Heart right ventricle (tissue), 16 donors: ENCODE data around the gene SIK2. TPM values are rescaled to one million over a fixed set of nuclear protein-coding genes. Genes with fewer than 3 reads are reported as not detected.

ENCODE experiments used
- ATAC-seq, 8 donors: fragments of 200-7000 bp; cut with Tn5 transposase; one replicate each; pipeline ENCODE4 v1.9.1; 2020; ENCODE audit warnings: mild to moderate bottlenecking in 8 of 8, moderate library complexity in 8 of 8, moderate number of reproducible peaks in 1 of 8
- DNase-seq, 2 donors: peaks; one replicate each; pipeline ENCODE4 v3.0.0-alpha.2; 2020
- H3K27ac ChIP-seq, 10 donors: fragments of 200-600 bp; sonication (generic) in 2 of 10; one replicate each; pipeline versions ENCODE4 v1.5.0 to v1.8.0; 2020 to 2022; ENCODE audit warnings: mild to moderate bottlenecking in 3 of 10
- H3K27me3 ChIP-seq, 7 donors: fragments of 200-600 bp; one replicate each; pipeline ENCODE4 v1.8.0; 2021 to 2022; ENCODE audit warnings: mild to moderate bottlenecking in 2 of 7
- H3K36me3 ChIP-seq, 9 donors: fragments of 200-600 bp; sonication (generic) in 1 of 9; one replicate each; pipeline versions ENCODE4 v1.5.0 to v1.8.0; 2020 to 2022; ENCODE audit warnings: mild to moderate bottlenecking in 2 of 9
- H3K4me1 ChIP-seq, 9 donors: fragments of 200-600 bp; sonication (generic) in 1 of 9; one replicate each; pipeline versions ENCODE4 v1.5.0 to v1.8.0; 2020 to 2022; ENCODE audit warnings: mild to moderate bottlenecking in 4 of 9
- H3K4me3 ChIP-seq, 10 donors: fragments of 200-600 bp; sonication (generic) in 2 of 10; one replicate each; pipeline versions ENCODE4 v1.5.0 to v1.8.0; 2020 to 2022; ENCODE audit warnings: mild to moderate bottlenecking in 7 of 10, moderate library complexity in 2 of 10
- H3K9me3 ChIP-seq, 11 donors: fragments of 200-600 bp in 10 of 11; sonication (generic) in 2 of 11; one replicate each; pipeline versions ENCODE4 v1.5.0 to v1.8.0; 2013 to 2022; ENCODE audit warnings: mild to moderate bottlenecking in 2 of 11, control low read depth in 1 of 11, moderate library complexity in 1 of 11
- CTCF ChIP-seq, 9 donors: fragments of 200-600 bp; sonication (generic) in 2 of 9; IDR thresholded peaks; one replicate each; pipeline versions ENCODE4 v1.5.0 to v1.8.0; 2021 to 2022; ENCODE audit warnings: antibody characterized with exemption in 9 of 9, mild to moderate bottlenecking in 5 of 9, moderate library complexity in 1 of 9
- WGBS, 2 donors: extraction: QIAGEN DNeasy Blood & Tissue Kit; methylation state at CpG; one replicate each; pipeline ENCODE4 v1.1.7; 2013; ENCODE audit warnings: inconsistent platforms in 1 of 2; 5-methylcytosine and 5-hydroxymethylcytosine counted together
- intact Hi-C, 10 donors: fragments of 100-400 bp; cut with DNase I; formaldehyde crosslinking; loops; one replicate each; pipeline versions ENCODE4 v1.11.1 to v1.14.2; 2022
- polyA plus RNA-seq, 2 donors: library from polyadenylated mRNA; stranded (reverse); fragments of 200-250 nt; gene quantifications; one replicate each; pipeline ENCODE4 v1.2.3, GENCODE V29; 2013
- total RNA-seq, 10 donors: library from RNA; stranded (reverse); fragmentation: NEBNext Ultra II Directional in 3 of 10; extraction: Animal tissue kit (Norgen Biotek cat#: 25700) in 3 of 10; gene quantifications; one replicate each; pipeline versions ENCODE4 v1.2.1 to v1.2.4, GENCODE V29; 2021 to 2023
- donor health status: Arrhythmogenic right ventricular cardiomyopathy.
- donor health status: ischemic (EF 13 %, LVEDD 7.1; RV severe dilation, severe dysfunction).
- donor health status: healthy with polysubstance abuse.
- donor health status: DM: no; HTN: yes; CAD: no.
- donor health status: DM: no; HTN: no; CAD: no.
- donor health status: ischemic (EF 25% LVEDD 6.9; RV normal size, moderate dysfunction).
- donor health status: ischemic (EF 25% LVEDD 5.7; RV mildly dilated, moderate dysfunction).
- donor health status: healthy.
- donor health status: DM: yes; HTN: yes; CAD: no.
- donor health status: Ischemic cardiomyopathy.
- donor health status: ischemic (EF 35%, LVEDD 5.7; RV mildly dilated, moderate dysfunction).
- donor health status: nonischemic (EF 11% LVEDD 7.7; RV severe dilation, severe dysfunction).
- donor health status: DM: yes; HTN: yes; CAD: no.
- donor health status: PGD.
- donor health status: ischemic (EF 29% LVEDD 5.4; RV normal size, mild dysfunction).
- donor health status: nonischemic (EF 23%, LVEDD 6.1; RV moderate dilation, normal function).

Gene SIK2
- total and polyA plus RNA-seq, 12 donors, result 4.1 to 41.6 (median 28.8) TPM

DNA sequence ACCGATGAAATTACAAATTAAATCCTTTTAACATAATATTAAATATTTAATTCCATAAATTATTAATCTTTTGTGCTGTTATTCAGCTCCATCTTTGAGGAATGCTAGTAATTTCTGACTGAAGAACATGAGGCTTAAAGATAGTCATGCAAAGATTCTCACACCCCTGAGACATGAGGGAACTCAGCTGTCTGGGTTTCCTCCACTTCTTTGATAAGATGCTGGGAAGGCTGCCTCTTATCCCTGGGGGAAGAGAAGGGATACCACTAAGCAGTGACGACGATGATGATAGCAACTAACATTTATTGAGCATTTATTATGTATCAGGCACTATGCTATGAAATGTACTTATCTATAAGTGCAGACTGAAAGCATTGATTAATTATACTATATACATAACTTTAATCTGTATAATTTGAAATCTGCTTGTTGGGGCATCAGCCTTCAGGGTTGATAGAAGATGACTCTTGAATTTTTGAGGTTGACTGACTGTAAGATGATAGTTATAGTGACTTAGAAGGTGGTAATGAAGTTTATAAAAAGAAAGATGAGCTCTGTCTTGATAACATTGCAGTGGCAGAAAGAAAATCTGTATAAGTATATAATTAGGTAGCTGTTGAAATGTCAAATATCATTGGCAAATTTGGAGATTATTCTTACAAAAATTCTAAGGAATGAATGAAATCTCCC is 78.4 kb downstream of the SIK2 start:
- TF ChIP-seq CTCF (IDR thresholded peaks at IDR 0.05), result no peak
- WGBS, 2 donors, result 73 to 77% methylated on average over 3 of the region's 3 CpGs
- H3K27ac ChIP-seq, result no peak overlapping the region

DNA sequence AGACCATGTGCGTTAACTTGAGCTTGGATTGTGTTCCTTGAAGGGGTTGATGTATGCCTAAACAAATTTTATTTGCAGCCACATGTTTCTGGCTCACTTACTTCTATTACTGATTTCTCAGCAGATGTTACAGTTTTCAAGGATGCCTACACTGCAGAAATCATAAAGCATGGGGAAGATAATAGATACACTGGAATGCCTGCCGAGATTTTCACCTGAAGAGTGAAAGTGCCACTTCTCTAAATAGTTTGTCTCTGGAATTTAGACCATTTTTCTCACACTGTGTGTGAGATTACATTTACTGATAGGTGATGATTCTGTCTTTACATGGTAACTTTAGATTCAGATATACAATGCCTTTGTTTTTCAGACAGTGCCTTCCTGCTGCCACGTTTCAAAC is 81.6 kb downstream of the SIK2 start:
- Histone ChIP-seq H3K9me3 (no peaks in the 10 kb centered on the region), H3K27ac (no peak overlapping the region), H3K4me3 (no peak overlapping the region), H3K36me3 (peaks cover 0 to 39% (median 7%) of the 10 kb centered on the region in 9 donors), H3K4me1 (peaks cover 0 to 14% (median 5%) of the 10 kb centered on the region in 9 donors), H3K27me3 (no peaks in the 10 kb centered on the region)
- TF ChIP-seq CTCF (IDR thresholded peaks at IDR 0.05), result no peak
- ATAC-seq (no peak), DNase-seq (no peak)
- 85 to 89% methylated on average over 3 of the region's 3 CpGs for WGBS, 2 donors
- intact Hi-C loops, result no loop called here

More for the DNA sequence above, 78.4 kb downstream of the SIK2 start:
- no peak for DNase-seq
- no peaks in the 10 kb centered on the region for H3K27me3 ChIP-seq
- H3K4me1 ChIP-seq, result peaks cover 0 to 29% (median 11%) of the 10 kb centered on the region in 9 donors
- H3K9me3 ChIP-seq, result no peaks in the 10 kb centered on the region
- peaks cover 0 to 18% (median 0%) of the 10 kb centered on the region in 9 donors for H3K36me3 ChIP-seq
- ATAC-seq, result no peak
- intact Hi-C loops, result no loop called here
- H3K4me3 ChIP-seq, result no peak overlapping the region

- intact Hi-C loops, result no loop called here
- H3K27ac ChIP-seq, result no peak overlapping the region
Measured at GRCh38 chr11:111684251-111684650, 82.0 kb downstream of the SIK2 start.

GRCh38 chr11:111688013-111688412 is 85.8 kb downstream of the SIK2 start:
- intact Hi-C loops, result no loop called here
- ATAC-seq (peak in 1 of 8 donors; percentile 28), DNase-seq (no peak)
- TF ChIP-seq CTCF (IDR thresholded peaks at IDR 0.05), result no peak
- Histone ChIP-seq H3K27me3 (no peaks in the 10 kb centered on the region), H3K9me3 (no peaks in the 10 kb centered on the region), H3K4me3 (no peak overlapping the region), H3K4me1 (peaks cover 0 to 12% (median 0%) of the 10 kb centered on the region in 9 donors), H3K27ac (peak overlapping the region in 4 of 10 donors; percentile 3 to 29 (median 12)), H3K36me3 (peaks cover 0 to 67% (median 9%) of the 10 kb centered on the region in 9 donors)
- WGBS, 2 donors, result 91 to 92% methylated on average over 7 of the region's 7 CpGs

More at GRCh38 chr11:111684251-111684650, 82.0 kb downstream of the SIK2 start:
- Histone ChIP-seq H3K4me3 (no peak overlapping the region), H3K36me3 (peaks cover 0 to 44% (median 9%) of the 10 kb centered on the region in 9 donors), H3K27me3 (no peaks in the 10 kb centered on the region), H3K9me3 (no peaks in the 10 kb centered on the region), H3K4me1 (peaks cover 0 to 12% (median 5%) of the 10 kb centered on the region in 9 donors)
- ATAC-seq (no peak), DNase-seq (no peak)
- WGBS, 2 donors, result 92 to 96% methylated on average over 2 of the region's 2 CpGs
- no peak for TF ChIP-seq CTCF (IDR thresholded peaks at IDR 0.05)
